Measurements from ENCODE around the gene FAM20C. TPM values are rescaled to one million over a fixed set of nuclear protein-coding genes. Genes with fewer than 3 reads are reported as not detected.

FAM20C gene
- total RNA-seq, 1 donor from 2014 or later, result 21.9 TPM

DNA sequence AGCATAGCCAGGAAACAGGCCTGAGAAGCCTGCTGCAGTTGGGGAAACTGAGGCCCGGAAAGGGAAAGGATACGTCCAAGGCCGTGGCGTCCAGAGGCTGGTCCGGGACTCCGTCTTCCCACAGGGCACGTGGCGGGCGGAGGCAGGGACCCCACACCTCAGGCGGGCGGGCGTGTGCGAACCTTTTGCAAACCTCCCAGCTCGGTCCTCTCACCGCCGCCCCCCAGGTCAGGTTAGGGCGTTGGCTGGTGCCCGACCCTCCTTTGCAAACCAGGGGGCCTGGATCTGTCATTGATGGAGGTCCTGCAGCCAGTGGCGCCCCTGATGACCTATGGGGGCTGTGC lies 19.3 kb downstream of the FAM20C start:
- no peaks in the 10 kb centered on the region for H3K27me3 Mint-ChIP-seq (ENCODE audit: low read depth)
- peaks cover 5% of the 10 kb centered on the region for H3K4me1 Mint-ChIP-seq

DNA sequence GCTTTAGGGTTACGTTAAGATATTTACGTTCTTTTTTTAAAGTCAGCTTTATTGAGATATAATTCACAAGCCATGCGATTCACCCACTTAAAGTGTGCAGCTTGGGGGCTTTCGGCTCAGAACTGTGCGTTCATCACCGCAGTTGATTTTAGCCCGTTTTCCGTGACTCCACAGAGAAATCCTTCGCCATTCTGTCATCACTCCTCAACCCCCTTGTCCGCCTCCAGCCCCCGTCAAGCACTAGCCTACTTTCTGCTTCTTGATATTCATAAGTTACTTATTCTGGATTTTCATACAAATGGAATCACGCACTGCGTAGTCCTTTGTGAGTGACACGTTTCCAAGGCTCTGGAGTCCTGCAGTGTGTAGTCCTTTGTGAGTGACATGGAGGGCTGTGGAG lies 20.4 kb downstream of the FAM20C start:
- no peak for DNase-seq (ENCODE audit: low read depth, low spot score)
- TF ChIP-seq, protein P1, sequence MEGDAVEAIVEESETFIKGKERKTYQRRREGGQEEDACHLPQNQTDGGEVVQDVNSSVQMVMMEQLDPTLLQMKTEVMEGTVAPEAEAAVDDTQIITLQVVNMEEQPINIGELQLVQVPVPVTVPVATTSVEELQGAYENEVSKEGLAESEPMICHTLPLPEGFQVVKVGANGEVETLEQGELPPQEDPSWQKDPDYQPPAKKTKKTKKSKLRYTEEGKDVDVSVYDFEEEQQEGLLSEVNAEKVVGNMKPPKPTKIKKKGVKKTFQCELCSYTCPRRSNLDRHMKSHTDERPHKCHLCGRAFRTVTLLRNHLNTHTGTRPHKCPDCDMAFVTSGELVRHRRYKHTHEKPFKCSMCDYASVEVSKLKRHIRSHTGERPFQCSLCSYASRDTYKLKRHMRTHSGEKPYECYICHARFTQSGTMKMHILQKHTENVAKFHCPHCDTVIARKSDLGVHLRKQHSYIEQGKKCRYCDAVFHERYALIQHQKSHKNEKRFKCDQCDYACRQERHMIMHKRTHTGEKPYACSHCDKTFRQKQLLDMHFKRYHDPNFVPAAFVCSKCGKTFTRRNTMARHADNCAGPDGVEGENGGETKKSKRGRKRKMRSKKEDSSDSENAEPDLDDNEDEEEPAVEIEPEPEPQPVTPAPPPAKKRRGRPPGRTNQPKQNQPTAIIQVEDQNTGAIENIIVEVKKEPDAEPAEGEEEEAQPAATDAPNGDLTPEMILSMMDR (conservative IDR thresholded peaks at IDR 0.05), result no peak
- peaks cover 8% of the 10 kb centered on the region for H3K36me3 Mint-ChIP-seq (ENCODE audit: low read depth)
- no peak overlapping the region for H3K4me3 Mint-ChIP-seq
- H3K9me3 Mint-ChIP-seq, result no peaks in the 10 kb centered on the region
- H3K27ac Mint-ChIP-seq (ENCODE audit: unreplicated experiment), result no peak overlapping the region
- no peaks in the 10 kb centered on the region for H3K27me3 Mint-ChIP-seq (ENCODE audit: low read depth)
- peaks cover 6% of the 10 kb centered on the region for H3K4me1 Mint-ChIP-seq

More for the DNA sequence above, 19.3 kb downstream of the FAM20C start:
- Mint-ChIP-seq H3K36me3 (ENCODE audit: low read depth) (peaks cover 8% of the 10 kb centered on the region), H3K4me3 (no peak overlapping the region), H3K9me3 (no peaks in the 10 kb centered on the region), H3K27ac (ENCODE audit: unreplicated experiment) (no peak overlapping the region)
- TF ChIP-seq, protein P1 (conservative IDR thresholded peaks at IDR 0.05), result no peak
- DNase-seq (ENCODE audit: low read depth, low spot score), result no peak

DNA sequence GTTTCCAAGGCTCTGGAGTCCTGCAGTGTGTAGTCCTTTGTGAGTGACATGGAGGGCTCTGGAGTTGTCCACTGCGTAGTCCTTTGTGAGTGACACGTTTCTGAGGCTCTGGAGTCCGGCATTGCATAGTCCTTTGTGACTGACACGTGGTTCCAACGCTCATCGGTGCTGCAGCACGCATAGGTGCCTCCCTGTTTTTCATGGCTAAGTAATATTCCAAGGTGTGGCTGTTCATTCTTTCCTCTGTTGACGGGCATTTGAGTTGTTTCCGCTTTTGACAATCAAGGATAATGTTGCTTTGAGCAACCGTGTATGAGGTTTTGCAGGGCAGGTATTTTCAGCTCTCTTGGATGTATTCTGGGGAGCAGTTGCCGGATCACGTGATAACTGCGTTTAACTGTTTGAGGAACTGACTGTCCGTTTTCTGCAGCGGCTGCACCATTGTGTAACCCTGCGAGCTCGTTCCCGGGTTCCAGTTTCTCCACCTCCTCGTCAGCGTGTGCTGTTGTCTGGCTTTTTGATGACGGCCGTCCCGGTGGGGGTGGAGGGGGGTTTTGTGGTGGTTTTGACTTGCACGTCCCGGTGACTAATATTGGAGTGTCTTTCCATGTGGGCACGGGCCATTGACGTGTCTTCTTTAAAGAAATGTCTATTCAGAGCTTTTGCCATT lies 21.1 kb downstream of the FAM20C start:
- Mint-ChIP-seq H3K36me3 (ENCODE audit: low read depth) (peaks cover 8% of the 10 kb centered on the region), H3K27me3 (ENCODE audit: low read depth) (no peaks in the 10 kb centered on the region), H3K9me3 (no peaks in the 10 kb centered on the region), H3K4me3 (no peak overlapping the region), H3K27ac (ENCODE audit: unreplicated experiment) (peak overlapping the region; percentile 43), H3K4me1 (peaks cover 6% of the 10 kb centered on the region)
- DNase-seq (ENCODE audit: low read depth, low spot score), result no peak
- TF ChIP-seq, protein P1 (conservative IDR thresholded peaks at IDR 0.05), result no peak

DNA sequence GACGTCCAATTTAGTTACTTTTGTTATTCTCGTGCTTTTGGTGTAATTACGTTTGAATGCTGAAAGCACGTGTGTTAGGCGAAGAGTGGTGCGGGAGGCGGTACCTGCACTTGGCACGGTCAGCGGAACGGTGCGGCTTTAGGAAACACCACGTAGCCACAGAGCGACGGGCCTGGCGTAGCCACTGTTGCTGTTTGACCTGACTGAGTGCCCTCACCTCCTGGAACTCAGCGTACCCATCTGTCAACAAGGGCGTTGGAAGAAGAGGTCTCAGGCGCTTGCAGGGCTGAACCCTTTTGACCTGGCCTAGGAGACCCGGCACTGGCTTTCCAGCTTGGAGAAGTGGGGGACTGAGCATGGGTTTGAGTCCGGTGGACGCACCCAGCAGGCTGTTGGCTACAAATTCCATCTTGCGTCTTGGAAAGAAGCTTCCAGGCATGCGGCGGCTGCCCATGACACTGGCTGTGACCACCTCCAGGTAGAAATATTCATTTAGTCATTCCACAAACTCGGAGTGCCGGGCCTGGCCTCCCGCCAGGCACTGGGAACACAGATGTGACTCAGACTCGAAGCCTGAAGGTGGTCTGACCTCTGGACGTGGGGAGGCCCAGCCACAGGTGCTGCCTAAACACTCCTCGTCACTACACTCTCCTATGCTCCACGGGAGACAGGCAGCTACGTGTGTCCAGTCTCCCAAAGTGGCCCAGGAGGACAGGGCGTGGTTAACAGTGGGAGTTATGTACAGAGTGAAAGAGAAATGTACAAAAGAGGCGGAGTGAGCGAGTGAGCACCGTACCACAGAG lies 22.2 kb downstream of the FAM20C start:
- no peak overlapping the region for H3K4me3 Mint-ChIP-seq
- peak overlapping the region; percentile 50 for H3K27ac Mint-ChIP-seq (ENCODE audit: unreplicated experiment)
- no peaks in the 10 kb centered on the region for H3K9me3 Mint-ChIP-seq
- TF ChIP-seq, protein P1 (conservative IDR thresholded peaks at IDR 0.05), result no peak
- peaks cover 8% of the 10 kb centered on the region for H3K36me3 Mint-ChIP-seq (ENCODE audit: low read depth)
- DNase-seq (ENCODE audit: low read depth, low spot score), result no peak
- H3K27me3 Mint-ChIP-seq (ENCODE audit: low read depth), result no peaks in the 10 kb centered on the region
- H3K4me1 Mint-ChIP-seq, result peaks cover 6% of the 10 kb centered on the region

DNA sequence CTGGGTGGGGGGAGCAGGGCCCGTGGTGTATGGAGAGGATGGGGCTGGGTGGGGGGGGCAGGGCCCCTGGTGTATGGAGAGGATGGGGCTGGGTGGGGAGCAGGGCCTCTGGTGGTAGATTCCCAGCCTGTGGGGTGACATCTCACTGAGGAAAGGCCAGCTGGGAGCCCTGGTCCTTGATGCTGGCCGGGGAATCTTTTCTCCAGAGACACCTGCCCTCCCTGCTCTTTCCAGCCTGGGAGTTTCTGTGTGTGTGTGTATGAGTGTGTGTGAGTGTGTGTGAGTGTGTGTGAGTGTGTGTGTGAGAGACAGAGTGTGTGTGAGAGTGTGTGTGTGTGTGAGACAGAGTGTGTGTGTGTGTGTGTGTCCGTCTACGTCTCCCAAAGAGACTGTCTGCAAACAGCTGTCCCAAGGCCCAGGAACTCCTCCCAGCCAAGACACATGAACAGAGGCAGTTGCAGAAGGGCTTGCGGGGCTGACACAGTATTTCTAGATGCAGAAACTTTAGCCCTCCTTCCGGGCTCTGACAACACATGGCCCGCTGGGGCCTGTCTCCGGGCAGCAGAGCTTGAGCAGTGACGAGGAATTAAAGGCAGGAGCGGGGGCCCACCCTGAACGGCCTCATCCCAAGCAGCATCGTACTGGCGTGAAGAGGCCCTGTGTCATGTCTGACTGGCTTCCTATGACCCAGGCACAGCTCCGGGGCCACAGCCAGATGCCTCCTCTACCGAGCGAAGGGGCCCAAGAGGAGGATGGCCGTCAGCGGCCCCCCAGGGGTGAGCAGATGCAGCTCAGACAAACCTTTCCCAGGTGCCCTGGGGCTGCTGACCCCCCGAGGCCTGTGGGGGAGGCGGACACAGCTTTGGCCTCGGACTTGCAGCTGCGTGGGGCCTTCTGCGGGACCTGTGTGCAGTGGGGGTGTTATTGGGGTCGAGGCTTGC lies 24.3 kb downstream of the FAM20C start:
- Mint-ChIP-seq H3K27me3 (ENCODE audit: low read depth) (no peaks in the 10 kb centered on the region), H3K27ac (ENCODE audit: unreplicated experiment) (peak overlapping the region; percentile 80), H3K9me3 (no peaks in the 10 kb centered on the region), H3K4me3 (no peak overlapping the region), H3K36me3 (ENCODE audit: low read depth) (peaks cover 8% of the 10 kb centered on the region), H3K4me1 (peaks cover 15% of the 10 kb centered on the region)
- TF ChIP-seq, protein P1 (conservative IDR thresholded peaks at IDR 0.05), result no peak
- DNase-seq (ENCODE audit: low read depth, low spot score), result no peak
